ENCODE data around the gene MMP15.
"Not testable (repeated sequence)": the region's sequence is repeated elsewhere in the genome, so short reads cannot be mapped to it uniquely, and the experiment has no call there.

The MMP15 gene

GRCh38 chr16:57999971-58000705, 25.4 kb upstream of the MMP15 start, which contains the start of gene ZNF319:
Gene ZNF319, minus strand, starts transcription at chr16:58000672. Its CDS starts 2,407 bp downstream, at chr16:57998265.
- H3K4me1 Mint-ChIP-seq (ENCODE audit: low read depth): peaks cover 77% of the 10 kb centered on the region
- intact Hi-C loops (cut with micrococcal nuclease): loop anchor here (2.0 to 5.0 kb wide), 3 partner anchors 198 to 263 kb away; partner anchors contain the start of genes KATNB1 and KIFC3
- H3K27me3 Mint-ChIP-seq: no peaks in the 10 kb centered on the region

GRCh38 chr16:58000706-58001676, 24.6 kb upstream of the MMP15 start, which contains the start of gene USB1:
Gene USB1, plus strand, starts transcription at chr16:58001407. Its CDS starts 77 bp downstream, at chr16:58001484.
- Mint-ChIP-seq H3K4me1 (ENCODE audit: low read depth) (peaks cover 68% of the 10 kb centered on the region), H3K4me3 (peak within 1 kb of the TSS; percentile 97), H3K36me3 (ENCODE audit: low read depth) (peaks cover 66% of the 10 kb centered on the region), H3K27me3 (no peaks in the 10 kb centered on the region), H3K27ac (peak within 1 kb of the TSS; percentile 94), H3K9me3 (no peaks in the 10 kb centered on the region)
- intact Hi-C loops (cut with micrococcal nuclease): loop anchor here (2.0 to 5.0 kb wide), 3 partner anchors 199 to 264 kb away; partner anchors contain the start of genes KATNB1 and KIFC3

More at GRCh38 chr16:57999971-58000705, 25.4 kb upstream of the MMP15 start, which contains the start of gene ZNF319:
- H3K27ac Mint-ChIP-seq: peak within 1 kb of the TSS; percentile 94
- peak within 1 kb of the TSS; percentile 97 for H3K4me3 Mint-ChIP-seq
- H3K9me3 Mint-ChIP-seq: no peaks in the 10 kb centered on the region
- peaks cover 70% of the 10 kb centered on the region for H3K36me3 Mint-ChIP-seq (ENCODE audit: low read depth)

- Mint-ChIP-seq H3K36me3 (ENCODE audit: low read depth) (peaks cover 66% of the 10 kb centered on the region), H3K9me3 (no peaks in the 10 kb centered on the region), H3K4me1 (ENCODE audit: low read depth) (peaks cover 61% of the 10 kb centered on the region), H3K27ac (peak overlapping the region; percentile 94), H3K27me3 (no peaks in the 10 kb centered on the region), H3K4me3 (peak overlapping the region; percentile 97)
- intact Hi-C loops (cut with micrococcal nuclease): loop anchor here (2.0 to 5.0 kb wide), 3 partner anchors 200 to 265 kb away; partner anchors contain the start of genes KATNB1 and KIFC3
These were observed 23.7 kb upstream of the MMP15 start for GRCh38 chr16:58001781-58002415.

- H3K27ac Mint-ChIP-seq: no peak overlapping the region
- no peaks in the 10 kb centered on the region for H3K27me3 Mint-ChIP-seq
- H3K4me1 Mint-ChIP-seq (ENCODE audit: low read depth): peaks cover 58% of the 10 kb centered on the region
- H3K4me3 Mint-ChIP-seq: no peak overlapping the region
- H3K9me3 Mint-ChIP-seq: no peaks in the 10 kb centered on the region
- intact Hi-C loops (cut with micrococcal nuclease): loop anchor here (5.0 kb wide), 2 partner anchors 200 to 265 kb away; partner anchors contain the start of genes KATNB1 and KIFC3
- peaks cover 66% of the 10 kb centered on the region for H3K36me3 Mint-ChIP-seq (ENCODE audit: low read depth)
These were observed 23.1 kb upstream of the MMP15 start for GRCh38 chr16:58002416-58002800.

GRCh38 chr16:58002936-58003335, 22.6 kb upstream of the MMP15 start:
- intact Hi-C loops (cut with micrococcal nuclease): loop anchor here (5.0 kb wide), 2 partner anchors 201 to 266 kb away; partner anchors contain the start of genes KATNB1 and KIFC3
- Mint-ChIP-seq H3K9me3 (no peaks in the 10 kb centered on the region), H3K4me3 (no peak overlapping the region), H3K27ac (no peak overlapping the region), H3K27me3 (no peaks in the 10 kb centered on the region), H3K36me3 (ENCODE audit: low read depth) (peaks cover 66% of the 10 kb centered on the region), H3K4me1 (ENCODE audit: low read depth) (peaks cover 52% of the 10 kb centered on the region)

- intact Hi-C loops (cut with micrococcal nuclease): loop anchor here (1.0 to 5.0 kb wide), 4 partner anchors 104 to 267 kb away; partner anchors contain the start of genes KATNB1 and KIFC3
- H3K27me3 Mint-ChIP-seq, H3K9me3 Mint-ChIP-seq, H3K4me3 Mint-ChIP-seq, H3K27ac Mint-ChIP-seq: not testable (repeated sequence)
- peaks cover 43% of the 10 kb centered on the region for H3K4me1 Mint-ChIP-seq (ENCODE audit: low read depth)
- H3K36me3 Mint-ChIP-seq (ENCODE audit: low read depth): peaks cover 80% of the 10 kb centered on the region
These were observed 20.8 kb upstream of the MMP15 start for GRCh38 chr16:58004736-58005135.

GRCh38 chr16:58009856-58010416, 15.6 kb upstream of the MMP15 start:
- intact Hi-C loops (cut with micrococcal nuclease): no loop called here
- no peak overlapping the region for H3K4me3 Mint-ChIP-seq
- H3K4me1 Mint-ChIP-seq (ENCODE audit: low read depth): peaks cover 7% of the 10 kb centered on the region
- H3K36me3 Mint-ChIP-seq (ENCODE audit: low read depth): peaks cover 86% of the 10 kb centered on the region
- no peaks in the 10 kb centered on the region for H3K27me3 Mint-ChIP-seq
- H3K9me3 Mint-ChIP-seq: no peaks in the 10 kb centered on the region
- H3K27ac Mint-ChIP-seq: no peak overlapping the region

GRCh38 chr16:58010886-58011285, 14.7 kb upstream of the MMP15 start:
- Mint-ChIP-seq H3K27ac (no peak overlapping the region), H3K9me3 (no peaks in the 10 kb centered on the region), H3K27me3 (no peaks in the 10 kb centered on the region), H3K36me3 (ENCODE audit: low read depth) (peaks cover 81% of the 10 kb centered on the region), H3K4me3 (no peak overlapping the region), H3K4me1 (ENCODE audit: low read depth) (peaks cover 5% of the 10 kb centered on the region)
- intact Hi-C loops (cut with micrococcal nuclease): no loop called here

- Mint-ChIP-seq H3K36me3 (ENCODE audit: low read depth) (peaks cover 73% of the 10 kb centered on the region), H3K27me3 (no peaks in the 10 kb centered on the region), H3K9me3 (no peaks in the 10 kb centered on the region), H3K27ac (no peak overlapping the region), H3K4me3 (no peak overlapping the region), H3K4me1 (ENCODE audit: low read depth) (peaks cover 5% of the 10 kb centered on the region)
- intact Hi-C loops (cut with micrococcal nuclease): no loop called here
These were observed 13.9 kb upstream of the MMP15 start for GRCh38 chr16:58011652-58012051.

- peaks cover 65% of the 10 kb centered on the region for H3K36me3 Mint-ChIP-seq (ENCODE audit: low read depth)
- peaks cover 5% of the 10 kb centered on the region for H3K4me1 Mint-ChIP-seq (ENCODE audit: low read depth)
- no peaks in the 10 kb centered on the region for H3K9me3 Mint-ChIP-seq
- no peaks in the 10 kb centered on the region for H3K27me3 Mint-ChIP-seq
- intact Hi-C loops (cut with micrococcal nuclease): no loop called here
- H3K27ac Mint-ChIP-seq: no peak overlapping the region
- H3K4me3 Mint-ChIP-seq: no peak overlapping the region
These were observed 13.1 kb upstream of the MMP15 start for GRCh38 chr16:58012481-58012880.

- Mint-ChIP-seq H3K27ac (no peak overlapping the region), H3K4me3 (no peak overlapping the region), H3K9me3 (no peaks in the 10 kb centered on the region), H3K36me3 (ENCODE audit: low read depth) (peaks cover 56% of the 10 kb centered on the region), H3K4me1 (ENCODE audit: low read depth) (peaks cover 1% of the 10 kb centered on the region), H3K27me3 (no peaks in the 10 kb centered on the region)
- intact Hi-C loops (cut with micrococcal nuclease): no loop called here
These were observed 12.2 kb upstream of the MMP15 start for GRCh38 chr16:58013201-58013956.

- H3K27ac Mint-ChIP-seq: no peak overlapping the region
- peaks cover 8% of the 10 kb centered on the region for H3K4me1 Mint-ChIP-seq (ENCODE audit: low read depth)
- intact Hi-C loops (cut with micrococcal nuclease): no loop called here
- no peaks in the 10 kb centered on the region for H3K9me3 Mint-ChIP-seq
- H3K4me3 Mint-ChIP-seq: no peak overlapping the region
- H3K27me3 Mint-ChIP-seq: no peaks in the 10 kb centered on the region
- H3K36me3 Mint-ChIP-seq (ENCODE audit: low read depth): peaks cover 42% of the 10 kb centered on the region
These were observed 8.6 kb upstream of the MMP15 start for GRCh38 chr16:58016840-58017446.
